Brain microvascular endothelial cell (primary cell): ENCODE results near the gene DARS1.

Source experiments
- DNase-seq: peaks from one replicate; pipeline ENCODE4 v3.0.0-alpha.2; 2020
- H3K27ac ChIP-seq: fragments of 250-450 bp; sonication (Bioruptor Pico); 2 replicates; pipeline ENCODE4 v1.5.1; 2020; ENCODE audit warnings: mild to moderate bottlenecking, moderate library complexity
- H3K27me3 ChIP-seq: fragments of 250-450 bp; sonication (Bioruptor Pico); replicated peaks from 2 replicates; pipeline ENCODE4 v1.5.1; 2020; ENCODE audit warnings: mild to moderate bottlenecking
- H3K36me3 ChIP-seq: fragments of 250-450 bp; sonication (Bioruptor Pico); replicated peaks from 2 replicates; pipeline ENCODE4 v1.5.1; 2020; ENCODE audit warnings: mild to moderate bottlenecking
- H3K4me3 ChIP-seq: 2 replicates; pipeline ENCODE4 v1.5.1; 2011; ENCODE audit warnings: low read depth, mild to moderate bottlenecking, control low read depth, low read length, moderate library complexity
- in situ Hi-C: cut with HindIII; loops from 2 replicates; pipeline ENCODE4 v1.10.0; 2017; ENCODE audit warnings: low sequenced_read_pairs, low pct_ligation_motif_present
- TF ChIP-seq, protein P1 (sequence below): IDR thresholded peaks from 2 replicates; pipeline ENCODE4 v1.5.1; 2011; ENCODE audit warnings: low read depth, mild to moderate bottlenecking, moderate library complexity, low read length, control low read depth, inconsistent platforms; ENCODE audit errors: missing control alignments

The DARS1 gene

DNA sequence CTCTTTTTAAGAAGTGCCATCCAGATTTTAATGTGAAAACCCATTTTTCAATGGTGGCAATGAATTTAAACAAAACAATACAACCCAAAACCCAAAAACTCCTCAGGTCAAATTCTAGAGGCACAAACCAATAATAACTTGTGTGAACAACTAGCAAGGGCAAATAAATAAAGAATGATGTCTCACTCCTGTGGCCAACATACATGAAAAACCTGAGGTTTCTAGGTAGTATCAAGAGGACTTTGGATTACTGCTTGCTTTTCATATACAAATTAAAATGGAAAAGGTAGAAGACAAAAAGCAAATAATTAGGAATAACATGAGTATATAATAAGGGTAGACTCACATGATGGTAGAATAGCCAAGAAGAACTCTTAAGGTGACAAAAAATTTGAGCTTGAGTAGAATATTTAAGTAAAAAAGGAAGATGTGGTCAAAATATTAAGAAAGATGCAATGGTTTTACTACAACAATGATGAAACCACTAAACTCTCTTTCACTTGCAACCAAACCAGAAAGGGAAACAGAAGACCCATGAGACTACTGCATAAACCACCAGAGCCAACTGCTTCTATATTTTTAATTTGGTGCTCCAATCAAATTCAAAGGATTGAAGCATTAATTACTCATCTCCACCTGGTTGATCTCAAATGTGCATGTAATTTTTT, 53.5 kb downstream of the DARS1 start:
- no peak for DNase-seq
- no peak overlapping the region for H3K27ac ChIP-seq
- H3K4me3 ChIP-seq, result no peak overlapping the region
- in situ Hi-C loops, result no loop called here
- no peaks in the 10 kb centered on the region for H3K27me3 ChIP-seq
- peaks cover 7% of the 10 kb centered on the region for H3K36me3 ChIP-seq
- TF ChIP-seq, protein P1, sequence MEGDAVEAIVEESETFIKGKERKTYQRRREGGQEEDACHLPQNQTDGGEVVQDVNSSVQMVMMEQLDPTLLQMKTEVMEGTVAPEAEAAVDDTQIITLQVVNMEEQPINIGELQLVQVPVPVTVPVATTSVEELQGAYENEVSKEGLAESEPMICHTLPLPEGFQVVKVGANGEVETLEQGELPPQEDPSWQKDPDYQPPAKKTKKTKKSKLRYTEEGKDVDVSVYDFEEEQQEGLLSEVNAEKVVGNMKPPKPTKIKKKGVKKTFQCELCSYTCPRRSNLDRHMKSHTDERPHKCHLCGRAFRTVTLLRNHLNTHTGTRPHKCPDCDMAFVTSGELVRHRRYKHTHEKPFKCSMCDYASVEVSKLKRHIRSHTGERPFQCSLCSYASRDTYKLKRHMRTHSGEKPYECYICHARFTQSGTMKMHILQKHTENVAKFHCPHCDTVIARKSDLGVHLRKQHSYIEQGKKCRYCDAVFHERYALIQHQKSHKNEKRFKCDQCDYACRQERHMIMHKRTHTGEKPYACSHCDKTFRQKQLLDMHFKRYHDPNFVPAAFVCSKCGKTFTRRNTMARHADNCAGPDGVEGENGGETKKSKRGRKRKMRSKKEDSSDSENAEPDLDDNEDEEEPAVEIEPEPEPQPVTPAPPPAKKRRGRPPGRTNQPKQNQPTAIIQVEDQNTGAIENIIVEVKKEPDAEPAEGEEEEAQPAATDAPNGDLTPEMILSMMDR, result no peak

DNA sequence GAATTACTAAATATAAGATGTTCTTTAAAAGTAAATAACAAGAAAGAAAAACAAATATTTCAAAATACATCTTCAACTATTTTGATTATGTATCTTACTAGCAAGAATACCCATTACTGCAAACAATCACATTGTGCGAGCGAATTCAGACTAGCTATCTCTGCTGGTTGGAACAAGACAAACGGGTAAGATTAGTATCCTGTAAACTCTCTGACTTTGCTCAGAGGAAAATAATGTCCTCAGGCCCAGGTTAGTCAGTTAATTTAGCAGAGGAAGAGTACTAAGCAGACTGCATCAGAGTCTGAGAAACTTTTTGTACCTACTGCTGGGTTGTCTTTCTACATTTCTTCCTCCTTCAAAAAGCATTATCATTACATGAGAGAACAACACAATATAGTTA, 58.8 kb downstream of the DARS1 start:
- no peak overlapping the region for H3K4me3 ChIP-seq
- peaks cover 7% of the 10 kb centered on the region for H3K36me3 ChIP-seq
- in situ Hi-C loops, result no loop called here

DNA sequence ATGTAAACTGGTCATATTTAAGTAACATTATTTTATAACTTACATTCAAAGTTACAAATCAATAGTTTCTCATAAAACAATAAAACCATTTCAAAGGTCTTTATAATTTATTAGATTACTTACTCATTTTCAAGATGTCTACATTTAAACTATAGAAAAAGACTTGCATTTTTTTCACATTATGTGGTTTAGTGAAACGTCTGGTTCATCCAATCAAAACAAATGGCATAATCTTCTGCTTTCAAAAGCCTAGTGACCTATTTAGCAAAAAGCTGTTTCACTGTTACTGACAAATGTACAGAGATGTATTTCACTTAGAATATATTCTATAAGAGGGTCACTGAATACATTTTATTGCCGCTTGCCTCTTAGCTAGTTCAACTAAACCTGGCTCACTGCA, 59.9 kb downstream of the DARS1 start:
- no peak overlapping the region for H3K4me3 ChIP-seq
- TF ChIP-seq, protein P1, result no peak
- peaks cover 5% of the 10 kb centered on the region for H3K36me3 ChIP-seq
- peak overlapping the region; percentile 22 for H3K27ac ChIP-seq
- H3K27me3 ChIP-seq, result no peaks in the 10 kb centered on the region
- DNase-seq, result no peak
- in situ Hi-C loops, result no loop called here

More for the DNA sequence above, 58.8 kb downstream of the DARS1 start:
- no peaks in the 10 kb centered on the region for H3K27me3 ChIP-seq
- H3K27ac ChIP-seq, result no peak overlapping the region
- DNase-seq, result no peak
- TF ChIP-seq, protein P1, result no peak

DNA sequence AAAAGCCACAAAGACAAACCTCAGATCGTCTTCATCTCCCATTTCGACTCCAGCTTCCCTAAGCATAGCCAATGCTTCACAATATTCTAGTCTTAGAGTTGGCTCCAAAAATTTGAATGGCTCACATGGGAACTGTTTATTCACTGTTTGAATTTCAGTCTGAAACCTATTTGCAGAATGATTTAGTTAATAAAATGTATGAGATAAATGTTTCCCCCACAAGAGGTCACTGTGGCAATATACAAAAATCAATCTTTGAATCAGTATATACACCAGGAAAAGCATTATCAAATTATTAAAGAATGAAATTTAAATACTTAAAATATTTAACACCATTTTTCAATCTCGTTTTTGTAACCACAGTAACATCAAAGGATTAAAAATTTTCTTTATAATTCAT, 69.2 kb downstream of the DARS1 start:
- no peak overlapping the region for H3K4me3 ChIP-seq
- H3K27me3 ChIP-seq, result no peaks in the 10 kb centered on the region
- no peak for DNase-seq
- peaks cover 2% of the 10 kb centered on the region for H3K36me3 ChIP-seq
- no peak overlapping the region for H3K27ac ChIP-seq
- in situ Hi-C loops, result loop anchor here (25.0 kb wide), 1 partner anchor 471 kb away; no protein-coding TSS in a partner anchor
- TF ChIP-seq, protein P1, result peak; percentile 28

DNA sequence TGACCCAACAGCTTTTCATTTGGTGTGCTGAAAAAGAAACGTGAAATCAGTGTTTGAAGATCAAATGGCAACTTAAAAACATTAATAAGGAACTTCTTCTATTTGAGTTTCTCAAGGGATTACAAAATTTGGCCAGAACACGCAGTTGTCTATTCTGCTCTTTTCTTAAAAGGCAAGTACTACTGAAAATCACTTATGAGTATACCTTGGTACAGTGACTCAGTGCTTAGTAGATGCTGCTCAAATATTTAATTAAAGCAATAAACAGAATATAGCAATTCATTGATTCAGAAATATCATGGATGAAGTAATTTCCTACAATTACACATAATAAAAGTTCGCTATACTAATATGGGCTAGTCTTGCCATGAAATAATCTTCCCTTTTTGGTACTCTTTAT, 70.9 kb downstream of the DARS1 start:
- H3K36me3 ChIP-seq, result peaks cover 2% of the 10 kb centered on the region
- H3K27ac ChIP-seq, result no peak overlapping the region
- no peak overlapping the region for H3K4me3 ChIP-seq
- no peak for DNase-seq
- in situ Hi-C loops, result loop anchor here (25.0 kb wide), 1 partner anchor 473 kb away; no protein-coding TSS in a partner anchor
- TF ChIP-seq, protein P1, result no peak
- no peaks in the 10 kb centered on the region for H3K27me3 ChIP-seq
